HepG2 (cell line): ENCODE results near the gene TGFBI. TPM values are rescaled to one million over a fixed set of nuclear protein-coding genes. Genes with fewer than 3 reads are reported as not detected.

Experiments used
- ARNTL ChIP-seq: sonication (generic); formaldehyde crosslinking; IDR thresholded peaks from 2 replicates; pipeline ENCODE4 v1.4.0; 2020; ENCODE audit warnings: mild to moderate bottlenecking, missing genetic modification reagents
- CCDC6 ChIP-seq: sonication (generic); formaldehyde crosslinking; IDR thresholded peaks from 2 replicates; pipeline ENCODE4 v1.8.1; 2022; ENCODE audit warnings: mild to moderate bottlenecking, missing genetic modification reagents, moderate library complexity
- ELF1 ChIP-seq: sonication (generic); formaldehyde crosslinking; IDR thresholded peaks from 2 replicates; pipeline ENCODE4 v1.4.0; 2020; ENCODE audit warnings: missing genetic modification reagents
- GATAD2A ChIP-seq: IDR thresholded peaks from 2 replicates; pipeline ENCODE4 v1.6.1; 2016
- HOXD1 ChIP-seq: sonication (generic); formaldehyde crosslinking; IDR thresholded peaks from 2 replicates; pipeline ENCODE4 v1.5.0; 2020; ENCODE audit warnings: missing genetic modification reagents
- KDM6A ChIP-seq: IDR thresholded peaks from 2 replicates; pipeline ENCODE4 v1.6.1; 2016; ENCODE audit warnings: low read depth
- MLLT10 ChIP-seq: sonication (generic); formaldehyde crosslinking; IDR thresholded peaks from 2 replicates; pipeline ENCODE4 v1.4.0; 2020; ENCODE audit warnings: missing genetic modification reagents
- MYNN ChIP-seq: sonication (generic); formaldehyde crosslinking; IDR thresholded peaks from 2 replicates; pipeline ENCODE4 v1.4.0; 2020; ENCODE audit warnings: mild to moderate bottlenecking, low read depth, missing genetic modification reagents
- NAIF1 ChIP-seq: sonication (generic); formaldehyde crosslinking; IDR thresholded peaks from 2 replicates; pipeline ENCODE4 v1.5.0; 2020; ENCODE audit warnings: mild to moderate bottlenecking, missing genetic modification reagents, borderline replicate concordance
- NFIC ChIP-seq: IDR thresholded peaks from 2 replicates; pipeline ENCODE4 v1.6.1; 2012; ENCODE audit warnings: mild to moderate bottlenecking, low read length, inconsistent platforms
- PAWR ChIP-seq: sonication (generic); formaldehyde crosslinking; IDR thresholded peaks from 2 replicates; pipeline ENCODE4 v1.4.0; 2020; ENCODE audit warnings: missing genetic modification reagents, mild to moderate bottlenecking, borderline replicate concordance
- PLRG1 ChIP-seq: fragments of 450-650 bp; conservative IDR thresholded peaks from 2 replicates; pipeline ENCODE4 v1.6.1; 2016
- REPIN1 ChIP-seq: sonication (generic); formaldehyde crosslinking; IDR thresholded peaks from 2 replicates; pipeline ENCODE4 v1.8.0; 2022; ENCODE audit warnings: missing genetic modification reagents, low read depth, mild to moderate bottlenecking, borderline replicate concordance
- SMAD3 ChIP-seq: sonication (generic); formaldehyde crosslinking; IDR thresholded peaks from 2 replicates; pipeline ENCODE4 v1.4.0; 2020; ENCODE audit warnings: missing genetic modification reagents
- SNAI1 ChIP-seq: sonication (generic); formaldehyde crosslinking; IDR thresholded peaks from 2 replicates; pipeline ENCODE4 v1.5.0; 2020; ENCODE audit warnings: mild to moderate bottlenecking, missing genetic modification reagents, borderline replicate concordance
- ZMYM4 ChIP-seq: sonication (generic); formaldehyde crosslinking; IDR thresholded peaks from 2 replicates; pipeline ENCODE4 v1.8.1; 2023; ENCODE audit warnings: mild to moderate bottlenecking, missing genetic modification reagents
- ZNF10 ChIP-seq: sonication (generic); formaldehyde crosslinking; IDR thresholded peaks from 2 replicates; pipeline ENCODE4 v1.4.0; 2020; ENCODE audit warnings: mild to moderate bottlenecking, low read depth, missing genetic modification reagents, borderline replicate concordance
- ZNF230 ChIP-seq: sonication (generic); formaldehyde crosslinking; IDR thresholded peaks from 2 replicates; pipeline ENCODE4 v1.4.0; 2020; ENCODE audit warnings: mild to moderate bottlenecking, missing genetic modification reagents
- ZNF672 ChIP-seq: sonication (generic); formaldehyde crosslinking; IDR thresholded peaks from 2 replicates; pipeline ENCODE4 v1.8.1; 2022; ENCODE audit warnings: missing genetic modification reagents
- ZNF766 ChIP-seq: sonication (generic); formaldehyde crosslinking; IDR thresholded peaks from 2 replicates; pipeline ENCODE4 v1.5.0; 2020; ENCODE audit warnings: missing genetic modification reagents, borderline replicate concordance
- ZNF768 ChIP-seq: sonication (generic); formaldehyde crosslinking; IDR thresholded peaks from 2 replicates; pipeline ENCODE4 v1.4.0; 2020; ENCODE audit warnings: missing genetic modification reagents
- polyA plus RNA-seq, 8 experiments: library from polyadenylated mRNA; depleted of rRNA in 3 of 8; stranded (reverse) in 7 of 8; unstranded in 1 of 8; fragments of >200 nt; fragmentation: Illumina TruSeq in 4 of 8; extraction: Trizol in 4 of 8; gene quantifications; 2 replicates each; pipeline versions ENCODE4 v1.2.1 to v1.2.3, GENCODE V29; 2011 to 2016; ENCODE audit warnings: low read depth in 4 of 8, missing spikeins in 1 of 8, mixed read lengths in 1 of 8; ENCODE audit not compliant: insufficient read depth in 1 of 8
- total RNA-seq, 5 experiments: library from RNA; depleted of rRNA; stranded (reverse); fragments of >200 nt; fragmentation: Illumina TruSeq; extraction: Trizol; gene quantifications; 2 replicates each; pipeline ENCODE4 v1.2.3, GENCODE V29; 2016; ENCODE audit warnings: low read depth in 1 of 5
- TF ChIP-seq, protein P1 (sequence below): sonication (generic); formaldehyde crosslinking; IDR thresholded peaks from 2 replicates; pipeline ENCODE4 v1.8.1; 2023; ENCODE audit warnings: mild to moderate bottlenecking, moderate library complexity, missing genetic modification reagents
- TF ChIP-seq, protein P2 (sequence below): sonication (generic); formaldehyde crosslinking; IDR thresholded peaks from 2 replicates; pipeline ENCODE4 v1.5.0; 2020; ENCODE audit warnings: missing genetic modification reagents
- TF ChIP-seq, protein P3 (sequence below): sonication (generic); formaldehyde crosslinking; IDR thresholded peaks from 2 replicates; pipeline ENCODE4 v1.4.0; 2020; ENCODE audit warnings: missing genetic modification reagents
- TF ChIP-seq, protein P4 (sequence below): sonication (generic); formaldehyde crosslinking; IDR thresholded peaks from 2 replicates; pipeline ENCODE4 v1.5.0; 2020; ENCODE audit warnings: missing genetic modification reagents
- TF ChIP-seq, protein P5 (sequence below): IDR thresholded peaks from 2 replicates; pipeline ENCODE4 v1.6.1; 2012; ENCODE audit warnings: inconsistent platforms

The TGFBI gene
- total and polyA plus RNA-seq, 2 of the 13 experiments (the other 11 are each of a cell fraction or from before 2014, with no cell fraction given) = 275 to 457 TPM

DNA sequence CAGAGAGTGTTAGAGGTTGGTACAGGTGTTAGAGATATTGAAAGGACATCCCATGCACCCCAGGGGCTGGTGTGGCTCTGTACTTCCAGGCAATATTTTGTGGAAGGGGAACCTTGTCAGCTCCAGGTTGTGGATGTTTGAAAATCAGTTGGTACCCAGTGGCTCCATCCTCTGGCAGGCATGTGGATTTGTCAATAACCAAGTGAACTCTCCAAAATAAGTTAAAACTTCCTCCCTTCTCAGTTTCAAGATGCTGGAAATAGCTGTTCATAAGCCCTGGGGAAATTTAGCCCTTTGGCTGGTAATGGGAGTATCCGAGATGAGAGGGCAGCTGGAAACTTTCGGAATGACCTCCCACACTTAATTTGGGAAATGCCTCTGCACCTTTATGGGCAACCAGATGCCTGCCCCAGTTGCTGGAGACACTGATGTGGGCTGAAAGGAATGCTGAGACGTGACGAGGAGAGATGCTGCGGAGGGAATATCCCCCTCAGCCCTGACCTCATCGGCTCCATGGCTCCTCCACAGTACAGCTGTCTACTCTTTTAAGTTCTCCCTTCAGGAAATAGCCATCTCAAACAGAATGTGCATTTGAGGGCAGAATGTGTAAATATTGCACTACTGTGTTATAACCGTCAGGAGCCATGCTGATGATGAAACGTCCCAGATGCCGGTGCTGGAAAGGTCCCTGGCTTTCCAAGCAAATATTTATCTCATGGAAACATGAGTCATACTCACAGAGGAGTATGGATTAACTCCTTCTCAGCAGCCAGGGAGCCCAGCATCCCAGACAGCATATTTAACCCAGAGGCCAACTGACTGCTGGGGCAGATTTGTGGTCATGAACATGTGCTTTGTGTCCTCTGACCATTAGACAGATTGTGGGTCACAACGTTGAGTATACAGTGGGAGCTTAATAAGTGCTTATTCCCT lies 29.5 kb downstream of the TGFBI start (continued):
- TF ChIP-seq, protein P1, sequence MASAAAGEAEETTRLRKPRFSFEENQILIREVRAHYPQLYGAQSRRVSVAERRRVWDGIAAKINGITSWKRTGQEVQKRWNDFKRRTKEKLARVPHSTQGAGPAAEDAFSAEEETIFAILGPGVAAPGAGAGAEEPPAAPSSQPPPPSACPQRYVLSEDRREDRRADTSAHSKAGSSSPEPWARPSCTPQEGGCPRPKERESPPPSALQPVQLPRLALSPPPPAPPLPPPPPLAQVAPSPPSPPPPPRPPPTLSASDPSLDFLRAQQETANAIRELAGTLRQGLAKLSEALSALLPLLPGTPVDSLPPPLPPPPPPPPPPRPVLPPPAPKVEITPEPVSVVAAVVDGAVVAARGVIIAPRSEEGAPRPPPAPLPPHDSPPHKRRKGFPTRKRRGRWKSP (CRISPR knock-in tag) = peak; percentile 90; the same call in 1 of the 2 replicates
- TF ChIP-seq MYNN (CRISPR knock-in tag) (no peak), SNAI1 (CRISPR knock-in tag) (no peak), ARNTL (CRISPR knock-in tag) (peak; percentile 88), REPIN1 (CRISPR knock-in tag) (peak; percentile 87; the same call in 1 of the 2 replicates), ZNF768 (CRISPR knock-in tag) (no peak), ZNF766 (CRISPR knock-in tag) (no peak), ZNF230 (CRISPR knock-in tag) (peak; percentile 87; the same call in 1 of the 2 replicates), SMAD3 (CRISPR knock-in tag) (peak; percentile 94), ZNF10 (CRISPR knock-in tag) (no peak), NAIF1 (CRISPR knock-in tag) (peak; percentile 73; the same call in 1 of the 2 replicates), ZMYM4 (peak; percentile 85), ZNF672 (no peak), PLRG1 (no peak), MLLT10 (no peak), PAWR (CRISPR knock-in tag) (no peak), NFIC (peak; percentile 94), GATAD2A (peak; percentile 99), ELF1 (CRISPR knock-in tag) (peak; percentile 71; the same call in 1 of the 2 replicates), KDM6A (CRISPR knock-in tag) (peak; percentile 58; the same call in 1 of the 2 replicates), HOXD1 (peak; percentile 86; the same call in 1 of the 2 replicates), CCDC6 (peak; percentile 48; the same call in 1 of the 2 replicates)
- TF ChIP-seq, protein P2, sequence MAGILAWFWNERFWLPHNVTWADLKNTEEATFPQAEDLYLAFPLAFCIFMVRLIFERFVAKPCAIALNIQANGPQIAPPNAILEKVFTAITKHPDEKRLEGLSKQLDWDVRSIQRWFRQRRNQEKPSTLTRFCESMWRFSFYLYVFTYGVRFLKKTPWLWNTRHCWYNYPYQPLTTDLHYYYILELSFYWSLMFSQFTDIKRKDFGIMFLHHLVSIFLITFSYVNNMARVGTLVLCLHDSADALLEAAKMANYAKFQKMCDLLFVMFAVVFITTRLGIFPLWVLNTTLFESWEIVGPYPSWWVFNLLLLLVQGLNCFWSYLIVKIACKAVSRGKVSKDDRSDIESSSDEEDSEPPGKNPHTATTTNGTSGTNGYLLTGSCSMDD (CRISPR knock-in tag) = no peak
- TF ChIP-seq, protein P3, sequence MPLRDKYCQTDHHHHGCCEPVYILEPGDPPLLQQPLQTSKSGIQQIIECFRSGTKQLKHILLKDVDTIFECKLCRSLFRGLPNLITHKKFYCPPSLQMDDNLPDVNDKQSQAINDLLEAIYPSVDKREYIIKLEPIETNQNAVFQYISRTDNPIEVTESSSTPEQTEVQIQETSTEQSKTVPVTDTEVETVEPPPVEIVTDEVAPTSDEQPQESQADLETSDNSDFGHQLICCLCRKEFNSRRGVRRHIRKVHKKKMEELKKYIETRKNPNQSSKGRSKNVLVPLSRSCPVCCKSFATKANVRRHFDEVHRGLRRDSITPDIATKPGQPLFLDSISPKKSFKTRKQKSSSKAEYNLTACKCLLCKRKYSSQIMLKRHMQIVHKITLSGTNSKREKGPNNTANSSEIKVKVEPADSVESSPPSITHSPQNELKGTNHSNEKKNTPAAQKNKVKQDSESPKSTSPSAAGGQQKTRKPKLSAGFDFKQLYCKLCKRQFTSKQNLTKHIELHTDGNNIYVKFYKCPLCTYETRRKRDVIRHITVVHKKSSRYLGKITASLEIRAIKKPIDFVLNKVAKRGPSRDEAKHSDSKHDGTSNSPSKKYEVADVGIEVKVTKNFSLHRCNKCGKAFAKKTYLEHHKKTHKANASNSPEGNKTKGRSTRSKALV (CRISPR knock-in tag) = peak; percentile 63; the same call in 1 of the 2 replicates
- TF ChIP-seq, protein P4, sequence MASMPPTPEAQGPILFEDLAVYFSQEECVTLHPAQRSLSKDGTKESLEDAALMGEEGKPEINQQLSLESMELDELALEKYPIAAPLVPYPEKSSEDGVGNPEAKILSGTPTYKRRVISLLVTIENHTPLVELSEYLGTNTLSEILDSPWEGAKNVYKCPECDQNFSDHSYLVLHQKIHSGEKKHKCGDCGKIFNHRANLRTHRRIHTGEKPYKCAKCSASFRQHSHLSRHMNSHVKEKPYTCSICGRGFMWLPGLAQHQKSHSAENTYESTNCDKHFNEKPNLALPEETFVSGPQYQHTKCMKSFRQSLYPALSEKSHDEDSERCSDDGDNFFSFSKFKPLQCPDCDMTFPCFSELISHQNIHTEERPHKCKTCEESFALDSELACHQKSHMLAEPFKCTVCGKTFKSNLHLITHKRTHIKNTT (CRISPR knock-in tag) = no peak
- TF ChIP-seq, protein P5, sequence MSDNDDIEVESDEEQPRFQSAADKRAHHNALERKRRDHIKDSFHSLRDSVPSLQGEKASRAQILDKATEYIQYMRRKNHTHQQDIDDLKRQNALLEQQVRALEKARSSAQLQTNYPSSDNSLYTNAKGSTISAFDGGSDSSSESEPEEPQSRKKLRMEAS = peak; percentile 62; the same call in 1 of the 2 replicates
